ENCODE data around the gene SLC7A5. TPM values are rescaled to one million over a fixed set of nuclear protein-coding genes. Genes with fewer than 3 reads are reported as not detected.

SLC7A5 gene
- total RNA-seq, 1 donor from 2014 or later = 22.8 TPM

- no peak for DNase-seq (ENCODE audit: extremely low spot score in 2 of 2)
- Histone ChIP-seq H3K27me3 (no peaks in the 10 kb centered on the region), H3K4me1 (peaks cover 10% of the 10 kb centered on the region), H3K36me3 (no peaks in the 10 kb centered on the region), H3K4me3 (no peak overlapping the region), H3K27ac (no peak overlapping the region), H3K9me3 (no peaks in the 10 kb centered on the region)
- intact Hi-C loops (cut with DNase I) = no loop called here
- TF ChIP-seq POLR2AphosphoS5 (IDR thresholded peaks at IDR 0.05; ENCODE audit: insufficient read depth in 1 of 2, low read depth in 1 of 2) (peak in 1 of 2 donors; percentile 23), CTCF (IDR thresholded peaks at IDR 0.05) (no peak)
Observed at GRCh38 chr16:87844120-87844733, 25.1 kb downstream of the SLC7A5 start.

- intact Hi-C loops (cut with DNase I) = no loop called here
- H3K36me3 ChIP-seq = no peaks in the 10 kb centered on the region
- H3K4me3 ChIP-seq = no peak overlapping the region
- peaks cover 10% of the 10 kb centered on the region for H3K4me1 ChIP-seq
- H3K27me3 ChIP-seq = no peaks in the 10 kb centered on the region
- H3K9me3 ChIP-seq = no peaks in the 10 kb centered on the region
- no peak overlapping the region for H3K27ac ChIP-seq
- no peak for DNase-seq (ENCODE audit: extremely low spot score in 2 of 2)
- TF ChIP-seq POLR2A (IDR thresholded peaks at IDR 0.05) (no peak), CTCF (IDR thresholded peaks at IDR 0.05) (no peak), POLR2AphosphoS5 (IDR thresholded peaks at IDR 0.05; ENCODE audit: insufficient read depth in 1 of 2, low read depth in 1 of 2) (no peak)
Observed at GRCh38 chr16:87843678-87844105, 25.6 kb downstream of the SLC7A5 start.

- no peaks in the 10 kb centered on the region for H3K27me3 ChIP-seq
- H3K4me3 ChIP-seq = no peak overlapping the region
- peaks cover 10% of the 10 kb centered on the region for H3K4me1 ChIP-seq
- H3K27ac ChIP-seq = no peak overlapping the region
- no peak for DNase-seq (ENCODE audit: extremely low spot score in 2 of 2)
- no peaks in the 10 kb centered on the region for H3K9me3 ChIP-seq
- no peaks in the 10 kb centered on the region for H3K36me3 ChIP-seq
- intact Hi-C loops (cut with DNase I) = no loop called here
- TF ChIP-seq POLR2A (IDR thresholded peaks at IDR 0.05) (no peak), CTCF (IDR thresholded peaks at IDR 0.05) (no peak), POLR2AphosphoS5 (IDR thresholded peaks at IDR 0.05; ENCODE audit: insufficient read depth in 1 of 2, low read depth in 1 of 2) (no peak)
Observed at GRCh38 chr16:87842209-87842869, 27.0 kb downstream of the SLC7A5 start.

- H3K4me1 ChIP-seq = peaks cover 10% of the 10 kb centered on the region
- no peaks in the 10 kb centered on the region for H3K27me3 ChIP-seq
- no peaks in the 10 kb centered on the region for H3K9me3 ChIP-seq
- H3K27ac ChIP-seq = no peak overlapping the region
- H3K36me3 ChIP-seq = no peaks in the 10 kb centered on the region
- TF ChIP-seq POLR2A (IDR thresholded peaks at IDR 0.05) = no peak
- TF ChIP-seq CTCF (IDR thresholded peaks at IDR 0.05) = no peak
- no peak for TF ChIP-seq POLR2AphosphoS5 (IDR thresholded peaks at IDR 0.05; ENCODE audit: insufficient read depth in 1 of 2, low read depth in 1 of 2)
- intact Hi-C loops (cut with DNase I) = no loop called here
- DNase-seq (ENCODE audit: extremely low spot score in 2 of 2) = no peak
- no peak overlapping the region for H3K4me3 ChIP-seq
Observed at GRCh38 chr16:87841340-87842208, 27.7 kb downstream of the SLC7A5 start.
